Endothelial cell of umbilical vein (primary cell): Measurements from ENCODE around the gene SLC38A2. TPM values are rescaled to one million over a fixed set of nuclear protein-coding genes. Genes with fewer than 3 reads are reported as not detected.
A peak's percentile ranks its signal among the peaks of the same experiment; 100 is the strongest.

Experiments
- BruUV-seq: library from RNA; stranded (reverse); fragments of 400-500 nt; replicated peaks from 2 replicates; lab custom pipeline; 2021; lab: Mats Ljungman, UMichigan
- CTCF ChIA-PET: fragments of 300-600, 350-600 bp; sonication (Branson Sonifier 250); formaldehyde crosslinking; loops from one replicate; lab custom pipeline; 2021; ENCODE audit warnings: antibody characterized with exemption, inconsistent platforms; lab: Charles Lee
- POLR2A ChIA-PET: fragments of 300-600, 350-600 bp; sonication (Branson Sonifier 250); formaldehyde crosslinking; loops from one replicate; lab custom pipeline; 2021; ENCODE audit warnings: antibody characterized with exemption, inconsistent platforms; lab: Charles Lee
- DNase-seq: peaks from one replicate; pipeline ENCODE4 v3.0.0-alpha.2; 2011; ENCODE audit warnings: low read depth, low spot score
- FAIRE-seq: peaks from 2 replicates; lab custom pipeline; 2011; peaks lifted over from hg19 to GRCh38; lab: Jason Lieb, UNC
- H2AFZ ChIP-seq: 2 replicates; pipeline ENCODE4 v1.6.0; 2012; ENCODE audit warnings: low read depth, low read length, control low read depth, inconsistent platforms
- H3K27ac ChIP-seq: 2 replicates; pipeline ENCODE4 v1.5.1; 2011; ENCODE audit warnings: low read depth, mild to moderate bottlenecking, control low read depth, low read length, moderate library complexity; ENCODE audit not compliant: insufficient read depth
- H3K27me3 ChIP-seq, 2 experiments: 2 replicates each; pipeline versions ENCODE4 v1.6.0 to v1.6.1; 2011; ENCODE audit warnings: low read length in 2 of 2, mixed read lengths in 1 of 2; ENCODE audit not compliant: control insufficient read depth in 2 of 2, insufficient read depth in 2 of 2
- H3K36me3 ChIP-seq, 2 experiments: 2 replicates in 1 of 2; 3 replicates in 1 of 2; pipeline ENCODE4 v1.5.1; 2011; ENCODE audit warnings: low read length in 2 of 2, mild to moderate bottlenecking in 1 of 2, moderate library complexity in 1 of 2; ENCODE audit not compliant: control insufficient read depth in 2 of 2, insufficient read depth in 2 of 2; ENCODE audit errors: extremely low read depth in 1 of 2
- H3K4me1 ChIP-seq: 3 replicates; pipeline ENCODE4 v1.5.1; 2011; ENCODE audit warnings: mild to moderate bottlenecking, low read length; ENCODE audit not compliant: control insufficient read depth, insufficient read depth; ENCODE audit errors: extremely low read depth
- H3K4me2 ChIP-seq: 2 replicates; pipeline ENCODE4 v1.6.1; 2011; ENCODE audit warnings: low read length, control low read depth, mixed read lengths; ENCODE audit not compliant: insufficient read depth
- H3K4me3 ChIP-seq, 3 experiments: fragments of 200-600 bp in 1 of 3; sonication (generic), shearing (Covaris generic) in 1 of 3; replicated peaks in 1 of 3; 2 replicates each; pipeline ENCODE4 v1.5.1; 2011 to 2016; ENCODE audit warnings: control low read depth in 3 of 3, low read length in 3 of 3, mild to moderate bottlenecking in 2 of 3, inconsistent platforms in 1 of 3, low read depth in 1 of 3, moderate library complexity in 1 of 3; ENCODE audit not compliant: insufficient read depth in 1 of 3
- H3K79me2 ChIP-seq: 2 replicates; pipeline ENCODE4 v1.6.0; 2012; ENCODE audit warnings: low read length, inconsistent platforms; ENCODE audit not compliant: control insufficient read depth, insufficient read depth
- H3K9ac ChIP-seq: replicated peaks from 2 replicates; pipeline ENCODE3; 2011; ENCODE audit warnings: low read length, control low read depth; ENCODE audit not compliant: insufficient read depth; ENCODE audit errors: extremely low read depth
- H3K9me1 ChIP-seq: replicated peaks from 3 replicates; pipeline ENCODE4 v1.6.0; 2011; ENCODE audit warnings: mild to moderate bottlenecking, low read length; ENCODE audit not compliant: control insufficient read depth, insufficient read depth; ENCODE audit errors: extremely low read depth
- H3K9me3 ChIP-seq: replicated peaks from 2 replicates; pipeline ENCODE4 v1.5.1; 2012; ENCODE audit warnings: low read length, inconsistent platforms; ENCODE audit not compliant: control insufficient read depth, insufficient read depth
- H4K20me1 ChIP-seq: replicated peaks from 2 replicates; pipeline ENCODE3; 2011; ENCODE audit warnings: mild to moderate bottlenecking, low read length; ENCODE audit not compliant: control insufficient read depth, insufficient read depth; ENCODE audit errors: extremely low read depth
- CTCF ChIP-seq, 2 donors: IDR thresholded peaks; 1 replicate in 1 of 2; 2 replicates in 1 of 2; pipeline ENCODE4 v1.5.1; 2011; ENCODE audit warnings: low read length in 2 of 2, mild to moderate bottlenecking in 2 of 2, moderate library complexity in 2 of 2, control low read depth in 1 of 2, inconsistent platforms in 1 of 2, low read depth in 1 of 2; ENCODE audit not compliant: insufficient read depth in 1 of 2; ENCODE audit errors: extremely low read depth in 1 of 2
- EZH2 ChIP-seq: IDR thresholded peaks from 2 replicates; pipeline ENCODE4 v1.6.1; 2012; ENCODE audit warnings: borderline replicate concordance, low read depth, mild to moderate bottlenecking, moderate library complexity, low read length, inconsistent platforms; ENCODE audit not compliant: severe bottlenecking
- FOS ChIP-seq: IDR thresholded peaks from 2 replicates; pipeline ENCODE4 v1.6.1; 2011; ENCODE audit warnings: mild to moderate bottlenecking, low read length, moderate library complexity, borderline replicate concordance; ENCODE audit not compliant: insufficient read depth
- GATA2 ChIP-seq: IDR thresholded peaks from 2 replicates; pipeline ENCODE4 v1.7.0; 2011; ENCODE audit warnings: low read depth, mild to moderate bottlenecking, moderate library complexity, mixed read lengths, low read length; ENCODE audit not compliant: insufficient read length, insufficient read depth
- JUN ChIP-seq: IDR thresholded peaks from 2 replicates; pipeline ENCODE4 v1.6.1; 2011; ENCODE audit warnings: borderline replicate concordance, low read depth; ENCODE audit not compliant: insufficient read length, insufficient read depth
- MAX ChIP-seq: IDR thresholded peaks from 2 replicates; pipeline ENCODE4 v1.6.1; 2011; ENCODE audit not compliant: insufficient read depth, insufficient read length
- MYC ChIP-seq: IDR thresholded peaks from one replicate; pipeline ENCODE4 v1.6.1; 2011; ENCODE audit warnings: mild to moderate bottlenecking, low read depth, low read length
- POLR2A ChIP-seq: IDR thresholded peaks from 2 replicates; pipeline ENCODE4 v1.6.1; 2012; ENCODE audit warnings: low read depth, mild to moderate bottlenecking, control low read depth, low read length
- POLR2AphosphoS5 ChIP-seq: IDR thresholded peaks from 2 replicates; pipeline ENCODE4 v1.6.1; 2012; ENCODE audit warnings: low read depth, mild to moderate bottlenecking, control low read depth, low read length, moderate library complexity; ENCODE audit not compliant: insufficient read depth
- dilution Hi-C: fragments of 300-500 bp; cut with MboI; formaldehyde crosslinking; loops from one replicate; pipeline ENCODE4 v1.15.0; 2019; ENCODE audit warnings: low sequenced_read_pairs; ENCODE audit not compliant: extremely low pct_ligation_motif_present
- intact Hi-C: fragments of 100-400 bp; cut with micrococcal nuclease; formaldehyde crosslinking; loops from one replicate; pipeline ENCODE4 v1.10.0; 2022
- polyA plus RNA-seq, 4 experiments: library from polyadenylated mRNA; depleted of rRNA in 3 of 4; stranded (reverse) in 3 of 4; unstranded in 1 of 4; fragments of >200 nt; gene quantifications; 2 replicates each; pipeline versions ENCODE4 v1.2.1 to v1.2.3, GENCODE V29; 2011 to 2012; ENCODE audit warnings: missing spikeins in 1 of 4
- total RNA-seq: library from RNA; stranded (reverse); gene quantifications from 2 replicates; pipeline ENCODE4 v1.2.3, GENCODE V29; 2021

The SLC38A2 gene
- total and polyA plus RNA-seq, 2 donors (not counting 3 experiments of a cell fraction or from before 2014, with no cell fraction given): 267 to 427 TPM

GRCh38 chr12:46401662-46402061 lies 29.1 kb upstream of the SLC38A2 start:
- Histone ChIP-seq H3K79me2 (no peaks in the 10 kb centered on the region), H4K20me1 (no peaks in the 10 kb centered on the region), H3K36me3 (no peaks in the 10 kb centered on the region), H3K27ac (no peak overlapping the region), H3K4me2 (no peak overlapping the region), H2AFZ (no peak overlapping the region), H3K9me3 (no peaks in the 10 kb centered on the region), H3K9ac (no peak overlapping the region), H3K4me3 (no peak overlapping the region), H3K27me3 (no peaks in the 10 kb centered on the region), H3K4me1 (peaks cover 20% of the 10 kb centered on the region), H3K9me1 (no peaks in the 10 kb centered on the region)
- ChIA-PET POLR2A (no interaction called here), CTCF (interaction anchor here (2.6 kb wide), 1 partner anchor 11 kb away, joined by 11 read pairs; no protein-coding TSS in a partner anchor)
- no peak for FAIRE-seq
- peak; percentile 49 for DNase-seq
- intact Hi-C loops: no loop called here
- BruUV-seq: no TSS peak
- dilution Hi-C loops: no loop called here
- TF ChIP-seq MAX: no peak
- no peak for TF ChIP-seq CTCF (IDR thresholded peaks at IDR 0.05; ENCODE audit: extremely low read depth in 1 of 2, insufficient read depth in 1 of 2, low read depth in 1 of 2, low read length in 2 of 2)
- no peak for TF ChIP-seq JUN
- no peak for TF ChIP-seq POLR2A

- intact Hi-C loops (no loop called here), dilution Hi-C loops (no loop called here)
- no peaks in the 10 kb centered on the region for H4K20me1 ChIP-seq
- H3K9ac ChIP-seq: no peak overlapping the region
- FAIRE-seq (no peak), DNase-seq (no peak)
- no peak overlapping the region for H2AFZ ChIP-seq
- H3K79me2 ChIP-seq: no peaks in the 10 kb centered on the region
- H3K27ac ChIP-seq: no peak overlapping the region
- no peaks in the 10 kb centered on the region for H3K9me3 ChIP-seq
- TF ChIP-seq POLR2AphosphoS5 (no peak), MYC (no peak), GATA2 (no peak), JUN (no peak), FOS (no peak), MAX (no peak), CTCF (IDR thresholded peaks at IDR 0.05; ENCODE audit: extremely low read depth in 1 of 2, insufficient read depth in 1 of 2, low read depth in 1 of 2, low read length in 2 of 2) (no peak), EZH2 (no peak), POLR2A (no peak)
- no peak overlapping the region for H3K4me3 ChIP-seq
- no TSS peak for BruUV-seq
- ChIA-PET POLR2A (no interaction called here), CTCF (no interaction called here)
- peaks cover 20% of the 10 kb centered on the region for H3K4me1 ChIP-seq
- H3K36me3 ChIP-seq: no peaks in the 10 kb centered on the region
- H3K27me3 ChIP-seq: no peaks in the 10 kb centered on the region
- H3K9me1 ChIP-seq: no peaks in the 10 kb centered on the region
- no peak overlapping the region for H3K4me2 ChIP-seq
Measured at GRCh38 chr12:46400406-46400805, 27.8 kb upstream of the SLC38A2 start.
